GM12878 (cell line): ENCODE measurements around the gene IL22. TPM values are rescaled to one million over a fixed set of nuclear protein-coding genes. Genes with fewer than 3 reads are reported as not detected.

Source experiments
- ATAC-seq: fragments of 200-7000 bp; cut with Tn5 transposase; 3 replicates; pipeline ENCODE4 v1.9.1; 2020; ENCODE audit warnings: mild to moderate bottlenecking, moderate library complexity
- BruUV-seq: library from RNA; stranded (reverse); fragments of 400-500 nt; replicated peaks from 2 replicates; lab custom pipeline; 2021; lab: Mats Ljungman, UMichigan
- CTCF ChIA-PET: fragments of 300-600 bp; sonication (Branson Sonifier 250); formaldehyde crosslinking; extraction: SDS; loops from one replicate; lab custom pipeline; 2021; ENCODE audit warnings: inconsistent platforms; lab: Yijun Ruan, JAX
- POLR2A ChIA-PET: fragments of 350-600 bp; formaldehyde crosslinking; extraction: SDS; loops from one replicate; lab custom pipeline; 2021; ENCODE audit warnings: inconsistent platforms; lab: Charles Lee
- RAD21 ChIA-PET: fragments of 300-600 bp; sonication (Branson Sonifier 250); formaldehyde crosslinking; loops from one replicate; lab custom pipeline; 2023; ENCODE audit warnings: antibody characterized with exemption; ENCODE audit not compliant: unreplicated experiment; lab: Charles Lee
- SMC1A ChIA-PET: fragments of 300-600 bp; sonication (Branson Sonifier 250); formaldehyde crosslinking; loops from one replicate; lab custom pipeline; 2023; ENCODE audit not compliant: unreplicated experiment, uncharacterized antibody; lab: Charles Lee
- DNase-seq: peaks from one replicate; pipeline ENCODE4 v3.0.0-alpha.2; 2011; ENCODE audit warnings: low read depth, low spot score
- FAIRE-seq: peaks from 3 replicates; lab custom pipeline; 2011; peaks lifted over from hg19 to GRCh38; lab: Jason Lieb, UNC
- H2AFZ ChIP-seq: 2 replicates; pipeline ENCODE4 v1.6.0; 2011; ENCODE audit warnings: low read depth, low read length, control low read depth; ENCODE audit not compliant: control insufficient read depth
- H3K27ac ChIP-seq: 2 replicates; pipeline ENCODE4 v1.5.1; 2011; ENCODE audit warnings: control low read depth; ENCODE audit not compliant: control insufficient read depth, insufficient read depth
- H3K27me3 ChIP-seq, 2 experiments: replicated peaks in 1 of 2; 2 replicates each; pipeline versions ENCODE4 v1.6.0 to v1.6.1; 2011; ENCODE audit warnings: low read length in 1 of 2; ENCODE audit not compliant: control insufficient read depth in 2 of 2, insufficient read depth in 2 of 2
- H3K36me3 ChIP-seq, 2 experiments: 2 replicates each; pipeline ENCODE4 v1.5.1; 2011; ENCODE audit warnings: low read length in 1 of 2; ENCODE audit not compliant: control insufficient read depth in 2 of 2, insufficient read depth in 2 of 2
- H3K4me1 ChIP-seq: 2 replicates; pipeline ENCODE4 v1.6.1; 2011; ENCODE audit warnings: mild to moderate bottlenecking, low read length, moderate library complexity, mixed read lengths; ENCODE audit not compliant: control insufficient read depth, insufficient read depth
- H3K4me2 ChIP-seq: 2 replicates; pipeline ENCODE4 v1.6.0; 2011; ENCODE audit warnings: control low read depth; ENCODE audit not compliant: control insufficient read depth, insufficient read depth
- H3K4me3 ChIP-seq: fragments of 200-600 bp; sonication (generic); 2 replicates; pipeline ENCODE4 v1.5.1; 2016
- H3K79me2 ChIP-seq: 2 replicates; pipeline ENCODE4 v1.6.0; 2011; ENCODE audit warnings: low read length; ENCODE audit not compliant: control insufficient read depth, insufficient read depth
- H3K9ac ChIP-seq: 2 replicates; pipeline ENCODE4 v1.8.0; 2011; ENCODE audit warnings: low read length, control low read depth, mixed read lengths; ENCODE audit not compliant: control insufficient read depth, insufficient read depth
- H3K9me3 ChIP-seq: replicated peaks from 3 replicates; pipeline ENCODE4 v1.5.1; 2011; ENCODE audit warnings: mild to moderate bottlenecking, low read length; ENCODE audit not compliant: control insufficient read depth, insufficient read depth
- H4K20me1 ChIP-seq: 2 replicates; pipeline ENCODE4 v1.6.0; 2011; ENCODE audit not compliant: control insufficient read depth, insufficient read depth
- ATF7 ChIP-seq: fragments of 450-650 bp; IDR thresholded peaks from 2 replicates; pipeline ENCODE4 v1.6.1; 2016; ENCODE audit warnings: low read depth, mild to moderate bottlenecking
- BCL11A ChIP-seq: IDR thresholded peaks from 2 replicates; pipeline ENCODE4 v1.6.1; 2011; ENCODE audit warnings: low read depth, low read length
- KLF5 ChIP-seq: fragments of 450-650 bp; IDR thresholded peaks from 2 replicates; pipeline ENCODE4 v1.6.1; 2014; ENCODE audit warnings: mild to moderate bottlenecking; ENCODE audit not compliant: partially characterized antibody
- PKNOX1 ChIP-seq: fragments of 450-650 bp; IDR thresholded peaks from 2 replicates; pipeline ENCODE4 v1.6.1; 2016; ENCODE audit warnings: mild to moderate bottlenecking
- RUNX3 ChIP-seq: IDR thresholded peaks from 2 replicates; pipeline ENCODE4 v1.6.1; 2012; ENCODE audit warnings: low read length, inconsistent platforms
- SKIL ChIP-seq: fragments of 450-650 bp; IDR thresholded peaks from 2 replicates; pipeline ENCODE4 v1.6.1; 2017; ENCODE audit warnings: mild to moderate bottlenecking, low read depth, inconsistent platforms; ENCODE audit not compliant: poor library complexity, severe bottlenecking
- SUZ12 ChIP-seq: fragments of 200-600 bp; sonication (generic); IDR thresholded peaks from one replicate; pipeline ENCODE4 v1.6.1; 2018; ENCODE audit warnings: antibody characterized with exemption, mild to moderate bottlenecking; ENCODE audit not compliant: unreplicated experiment
- TCF3 ChIP-seq: IDR thresholded peaks from 2 replicates; pipeline ENCODE4 v1.6.1; 2012; ENCODE audit warnings: low read depth, mild to moderate bottlenecking, low read length, borderline replicate concordance; ENCODE audit not compliant: insufficient read depth
- YY1 ChIP-seq: IDR thresholded peaks from 2 replicates; pipeline ENCODE4 v1.6.1; 2011; ENCODE audit warnings: low read depth, mild to moderate bottlenecking, low read length
- ZNF24 ChIP-seq: fragments of 450-650 bp; IDR thresholded peaks from 2 replicates; pipeline ENCODE4 v1.6.1; 2017; ENCODE audit warnings: antibody characterized with exemption, mild to moderate bottlenecking
- WGBS: methylation state at CpG from one replicate; pipeline ENCODE4 v1.1.6; 2016; ENCODE audit warnings: low lambda C conversion rate; ENCODE audit not compliant: insufficient replicate concordance, insufficient coverage; ENCODE audit errors: missing lambda C conversion rate; 5-methylcytosine and 5-hydroxymethylcytosine counted together
- in situ Hi-C: fragments of 300-500 bp; cut with MboI; formaldehyde crosslinking; loops from 9 replicates; pipeline ENCODE4 v1.14.3; 2018; ENCODE audit warnings: mixed read lengths
- intact Hi-C: fragments of 100-400 bp; cut with micrococcal nuclease; formaldehyde crosslinking; loops from one replicate; pipeline ENCODE4 v1.14.2; 2022; ENCODE audit not compliant: unreplicated experiment
- polyA plus RNA-seq, 11 experiments: library from polyadenylated mRNA; depleted of rRNA in 4 of 11; unstranded in 6 of 11; stranded (reverse) in 5 of 11; fragments of >200 nt; fragmentation: Nextera tagmentation in 4 of 11; fragmentation: Illumina TruSeq in 1 of 11; extraction: Ambion mirVana in 4 of 11; extraction: Trizol in 1 of 11; gene quantifications; 1 replicate in 1 of 11; 2 replicates in 10 of 11; pipeline versions ENCODE4 v1.2.1 to v1.2.3, GENCODE V29; 2011 to 2016; ENCODE audit warnings: inconsistent platforms in 2 of 11, missing spikeins in 2 of 11, low read depth in 1 of 11
- total RNA-seq, 4 experiments: library from RNA; depleted of rRNA in 3 of 4; stranded (reverse); fragments of >200 nt in 3 of 4; fragmentation: Illumina TruSeq in 1 of 4; extraction: Trizol in 1 of 4; gene quantifications; 2 replicates each; pipeline versions ENCODE4 v1.2.1 to v1.2.3, GENCODE V29; 2013 to 2021

Gene IL22
- total and polyA plus RNA-seq, 10 of the 15 experiments (the other 5 are each of a cell fraction or from before 2014, with no cell fraction given): not detected

- FAIRE-seq: no peak
- WGBS: 52% methylated on average over 2 of the region's 2 CpGs
- Histone ChIP-seq H3K4me3 (no peak overlapping the region), H4K20me1 (no peaks in the 10 kb centered on the region)
- TF ChIP-seq KLF5 (no peak), BCL11A (peak; percentile 38; the same call in 1 of the 2 replicates), PKNOX1 (no peak), ATF7 (no peak), SUZ12 (no peak), YY1 (no peak), ZNF24 (no peak), TCF3 (no peak), RUNX3 (peak; percentile 16; the same call in 1 of the 2 replicates), SKIL (no peak)
- TF ChIP-seq, all 136 proteins: peak for 2
- no peak overlapping the region for H3K27ac ChIP-seq
- no peak overlapping the region for H3K9ac ChIP-seq
- CTCF ChIA-PET: no interaction called here
- no peaks in the 10 kb centered on the region for H3K36me3 ChIP-seq
- POLR2A ChIA-PET: interaction anchor here (1.6 kb wide), 1 partner anchor 15 kb away, joined by 3 read pairs; no protein-coding TSS in a partner anchor
- H3K79me2 ChIP-seq: no peaks in the 10 kb centered on the region
- H3K27me3 ChIP-seq: no peaks in the 10 kb centered on the region
- in situ Hi-C loops: no loop called here
- H3K4me2 ChIP-seq: no peak overlapping the region
- intact Hi-C loops: no loop called here
- H3K4me1 ChIP-seq: no peaks in the 10 kb centered on the region
- H3K9me3 ChIP-seq: no peaks in the 10 kb centered on the region; the same call in 2 of the 3 replicates
- DNase-seq: no peak
- RAD21 ChIA-PET: no interaction called here
- ATAC-seq: peak; percentile 60
- BruUV-seq: no TSS peak
- no peak overlapping the region for H2AFZ ChIP-seq
- SMC1A ChIA-PET: interaction anchor here (1.1 kb wide), 1 partner anchor 48 kb away, joined by 3 read pairs; no protein-coding TSS in a partner anchor
Observed at GRCh38 chr12:68269779-68270178, 16.4 kb upstream of the IL22 start.
